ENCODE measurements around the gene PTPRN2.
"Not testable (repeated sequence)": the region's sequence is repeated elsewhere in the genome, so short reads cannot be mapped to it uniquely, and the experiment has no call there.

Gene PTPRN2

DNA sequence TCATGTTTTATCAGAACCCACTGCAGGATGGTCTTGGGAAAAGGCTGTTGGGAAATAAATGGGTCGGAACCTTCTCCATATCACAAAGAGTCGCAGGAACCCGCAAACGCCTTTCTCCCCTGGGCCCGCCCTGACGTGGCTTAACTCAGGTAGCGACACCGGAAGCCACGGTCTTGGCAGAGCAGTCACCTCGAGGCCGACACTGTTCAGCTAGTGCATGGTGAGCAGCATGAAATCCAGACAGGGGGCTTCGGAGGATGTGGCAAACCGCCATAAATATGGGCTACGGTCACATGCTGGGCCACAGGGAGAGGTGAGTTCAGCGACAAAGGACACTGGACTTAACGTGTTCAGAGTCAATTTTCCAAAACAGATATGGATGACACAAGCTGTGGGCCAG is 421.9 kb downstream of the PTPRN2 start:
- in situ Hi-C loops (cut with HindIII; ENCODE audit: low pct_unique_long_range_greater_than_20kb, low sequenced_read_pairs) = no loop called here
- no peak for TF ChIP-seq JUND (IDR thresholded peaks at IDR 0.05; ENCODE audit: low read depth)
- DNase-seq (ENCODE audit: low read depth in 1 of 2, low spot score in 1 of 2) = no peak

DNA sequence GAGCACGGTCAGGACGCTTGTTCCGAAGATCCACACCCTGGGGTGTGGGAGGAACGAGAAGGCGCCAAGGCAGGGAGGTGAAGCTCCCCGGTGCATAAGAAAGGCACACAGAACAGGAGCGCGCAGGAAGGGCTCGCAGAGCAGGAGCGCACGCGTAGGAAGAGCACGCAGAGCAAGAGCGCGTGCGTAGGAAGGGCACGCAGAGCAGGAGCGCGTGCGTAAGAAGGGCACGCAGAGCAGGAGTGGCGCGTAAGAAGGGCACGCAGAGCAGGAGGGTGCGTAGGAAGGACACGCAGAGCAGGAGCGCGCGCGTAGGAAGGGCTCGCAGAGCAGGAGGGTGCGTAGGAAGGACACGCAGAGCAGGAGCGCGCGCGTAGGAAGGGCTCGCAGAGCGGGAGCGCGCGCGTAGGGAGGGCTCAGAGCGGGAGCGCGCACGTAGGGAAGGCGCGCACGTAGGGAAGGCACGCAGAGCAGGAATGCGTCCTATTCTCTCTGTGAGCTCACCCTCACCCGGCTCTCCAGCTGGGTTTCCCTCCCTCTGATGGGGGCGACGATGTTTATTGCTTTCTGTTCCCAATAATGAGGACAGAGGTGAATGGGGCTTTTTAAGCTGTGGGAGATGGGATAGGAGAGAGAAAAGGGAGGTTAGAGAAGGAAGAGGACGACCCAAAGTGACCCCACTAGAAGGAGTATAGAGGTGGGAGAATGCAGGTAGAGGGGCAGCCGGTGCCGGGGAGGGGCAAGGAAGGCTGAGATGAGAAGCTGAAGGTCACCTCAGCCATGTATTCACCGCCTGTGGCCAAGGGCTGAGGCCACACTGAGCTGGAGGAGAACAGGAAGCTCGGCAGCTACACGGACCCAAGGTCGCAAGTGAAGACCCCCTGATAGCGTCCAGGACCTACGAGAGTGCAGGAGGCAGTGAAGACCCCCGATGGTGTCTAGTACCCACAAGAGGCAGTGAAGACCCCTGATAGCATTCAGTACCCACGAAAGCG is 423.2 kb downstream of the PTPRN2 start:
- in situ Hi-C loops (cut with HindIII; ENCODE audit: low pct_unique_long_range_greater_than_20kb, low sequenced_read_pairs) = no loop called here

DNA sequence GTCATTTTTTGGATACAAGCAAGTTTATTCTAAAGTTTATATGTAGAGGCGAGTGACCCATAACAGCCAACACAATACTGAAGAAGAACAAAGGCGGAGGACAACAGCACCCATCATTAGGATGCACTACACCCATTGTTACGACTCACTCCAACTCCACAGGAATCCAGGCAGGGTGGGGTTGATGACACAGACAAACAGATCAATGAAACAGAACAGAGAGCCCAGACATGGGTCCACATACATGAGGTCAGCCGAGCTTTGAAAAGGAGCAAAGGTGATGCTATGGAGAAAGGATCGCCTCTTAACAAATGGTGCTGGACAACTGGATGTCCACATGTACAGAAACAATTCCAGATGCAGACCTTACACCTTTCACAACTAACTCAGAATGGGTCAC is 426.4 kb downstream of the PTPRN2 start:
- TF ChIP-seq JUND (IDR thresholded peaks at IDR 0.05; ENCODE audit: low read depth) = no peak
- in situ Hi-C loops (cut with HindIII; ENCODE audit: low pct_unique_long_range_greater_than_20kb, low sequenced_read_pairs) = no loop called here

More for the DNA sequence above, 423.2 kb downstream of the PTPRN2 start:
- DNase-seq (ENCODE audit: low read depth in 1 of 2, low spot score in 1 of 2) = no peak
- TF ChIP-seq JUND (IDR thresholded peaks at IDR 0.05; ENCODE audit: low read depth) = no peak

GRCh38 chr7:158160199-158160598 is 427.4 kb downstream of the PTPRN2 start:
- in situ Hi-C loops (cut with HindIII; ENCODE audit: low pct_unique_long_range_greater_than_20kb, low sequenced_read_pairs) = no loop called here
- no peak for TF ChIP-seq JUND (IDR thresholded peaks at IDR 0.05; ENCODE audit: low read depth)
- no peak for DNase-seq (ENCODE audit: low read depth in 1 of 2, low spot score in 1 of 2)

More for the DNA sequence above, 426.4 kb downstream of the PTPRN2 start:
- DNase-seq (ENCODE audit: low read depth in 1 of 2, low spot score in 1 of 2) = no peak

DNA sequence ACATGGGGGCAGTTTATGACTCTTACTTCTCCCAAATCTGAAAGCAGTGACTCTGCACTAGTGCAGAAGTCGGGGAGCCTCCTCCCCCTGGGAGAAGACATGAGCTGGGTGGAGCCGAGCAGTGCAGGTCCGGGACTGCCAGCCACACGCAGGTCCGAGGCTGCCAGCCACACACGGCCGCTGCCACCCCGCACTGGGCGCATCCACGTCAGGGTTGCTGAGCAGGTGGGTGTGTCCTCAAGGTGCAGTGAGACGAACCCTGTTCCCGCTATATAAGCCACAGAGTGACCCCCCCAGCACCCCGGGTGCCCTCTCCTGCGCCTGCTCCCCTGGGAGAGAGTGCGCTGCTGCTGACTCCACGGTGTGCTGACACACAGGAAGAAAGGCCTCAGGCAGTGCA is 430.2 kb downstream of the PTPRN2 start:
- TF ChIP-seq JUND (IDR thresholded peaks at IDR 0.05; ENCODE audit: low read depth) = no peak
- DNase-seq (ENCODE audit: low read depth in 1 of 2, low spot score in 1 of 2) = no peak
- in situ Hi-C loops (cut with HindIII; ENCODE audit: low pct_unique_long_range_greater_than_20kb, low sequenced_read_pairs) = no loop called here

DNA sequence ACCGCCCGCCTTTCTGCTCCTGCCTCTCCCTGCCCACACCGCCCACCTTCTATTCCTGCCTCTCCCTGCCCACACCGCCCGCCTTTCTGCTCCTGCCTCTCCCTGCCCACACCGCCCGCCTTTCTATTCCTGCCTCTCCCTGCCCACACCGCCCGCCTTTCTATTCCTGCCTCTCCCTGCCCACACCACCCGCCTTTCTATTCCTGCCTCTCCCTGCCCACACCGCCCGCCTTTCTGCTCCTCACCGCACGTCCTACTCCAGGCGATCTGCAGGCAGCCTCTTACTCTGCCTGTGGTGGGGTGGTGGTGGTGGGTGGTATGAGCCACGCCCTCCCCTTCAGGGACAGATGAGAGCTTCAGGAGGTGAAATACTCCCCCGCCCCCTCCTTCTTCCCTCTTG is 436.4 kb downstream of the PTPRN2 start:
- peak in 1 of 2 experiments; percentile 99 for DNase-seq (ENCODE audit: low read depth in 1 of 2, low spot score in 1 of 2)
- in situ Hi-C loops (cut with HindIII; ENCODE audit: low pct_unique_long_range_greater_than_20kb, low sequenced_read_pairs) = not testable (repeated sequence)

DNA sequence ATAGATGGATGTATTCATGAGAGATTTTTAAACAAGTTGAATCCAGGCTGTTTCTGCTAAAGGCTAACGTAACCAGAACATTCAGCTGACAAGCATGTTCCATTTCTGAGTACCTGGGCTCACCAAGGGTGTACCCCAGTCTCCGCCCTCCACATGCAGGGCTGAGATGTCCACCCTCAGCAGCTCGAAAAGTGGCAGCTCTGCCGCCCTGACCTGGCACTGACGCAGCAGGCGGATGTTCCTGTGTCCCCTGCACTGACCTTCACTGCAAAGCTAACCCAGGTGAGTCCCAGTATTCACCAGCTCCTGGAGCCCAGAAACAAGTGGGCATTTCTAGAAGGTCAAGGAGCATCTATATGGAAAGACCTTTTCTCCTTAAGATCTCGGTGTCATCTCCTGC is 437.4 kb downstream of the PTPRN2 start:
- in situ Hi-C loops (cut with HindIII; ENCODE audit: low pct_unique_long_range_greater_than_20kb, low sequenced_read_pairs) = no loop called here
- no peak for TF ChIP-seq JUND (IDR thresholded peaks at IDR 0.05; ENCODE audit: low read depth)
- no peak for DNase-seq (ENCODE audit: low read depth in 1 of 2, low spot score in 1 of 2)

DNA sequence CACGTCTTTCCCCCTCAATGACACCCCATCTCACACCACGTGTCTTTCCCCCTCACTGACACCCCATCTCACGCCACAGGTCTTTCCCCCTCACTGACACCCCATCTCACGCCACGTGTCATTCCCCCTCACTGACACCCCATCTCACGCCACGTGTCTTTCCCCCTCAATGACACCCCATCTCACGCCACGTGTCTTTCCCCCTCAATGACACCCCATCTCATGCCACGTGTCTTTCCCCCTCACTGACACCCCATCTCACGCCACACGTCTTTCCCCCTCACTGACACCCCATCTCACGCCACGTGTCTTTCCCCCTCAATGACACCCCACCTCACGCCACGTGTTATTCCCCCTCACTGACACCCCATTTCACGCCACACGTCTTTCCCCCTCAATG is 440.2 kb downstream of the PTPRN2 start:
- DNase-seq (ENCODE audit: low read depth in 1 of 2, low spot score in 1 of 2); in situ Hi-C loops (cut with HindIII; ENCODE audit: low pct_unique_long_range_greater_than_20kb, low sequenced_read_pairs): not testable (repeated sequence)

GRCh38 chr7:158145370-158145769 is 442.3 kb downstream of the PTPRN2 start:
- no peak for DNase-seq (ENCODE audit: low read depth in 1 of 2, low spot score in 1 of 2)
- TF ChIP-seq JUND (IDR thresholded peaks at IDR 0.05; ENCODE audit: low read depth) = no peak
- in situ Hi-C loops (cut with HindIII; ENCODE audit: low pct_unique_long_range_greater_than_20kb, low sequenced_read_pairs) = no loop called here

- no peak for DNase-seq (ENCODE audit: low read depth in 1 of 2, low spot score in 1 of 2)
- in situ Hi-C loops (cut with HindIII; ENCODE audit: low pct_unique_long_range_greater_than_20kb, low sequenced_read_pairs) = no loop called here
- TF ChIP-seq JUND (IDR thresholded peaks at IDR 0.05; ENCODE audit: low read depth) = no peak
Measured at GRCh38 chr7:158143196-158144120, 444.2 kb downstream of the PTPRN2 start.

- DNase-seq (ENCODE audit: low read depth in 1 of 2, low spot score in 1 of 2) = no peak
- in situ Hi-C loops (cut with HindIII; ENCODE audit: low pct_unique_long_range_greater_than_20kb, low sequenced_read_pairs) = no loop called here
- no peak for TF ChIP-seq JUND (IDR thresholded peaks at IDR 0.05; ENCODE audit: low read depth)
Measured at GRCh38 chr7:158142657-158143056, 445.0 kb downstream of the PTPRN2 start.

GRCh38 chr7:158141806-158142518 is 445.7 kb downstream of the PTPRN2 start:
- in situ Hi-C loops (cut with HindIII; ENCODE audit: low pct_unique_long_range_greater_than_20kb, low sequenced_read_pairs) = no loop called here
- no peak for TF ChIP-seq JUND (IDR thresholded peaks at IDR 0.05; ENCODE audit: low read depth)
- no peak for DNase-seq (ENCODE audit: low read depth in 1 of 2, low spot score in 1 of 2)

All from T47D (cell line).